B cell (primary cell): Measurements from ENCODE around the gene DMAC2. TPM values are rescaled to one million over a fixed set of nuclear protein-coding genes. Genes with fewer than 3 reads are reported as not detected.

Experiments
- ATAC-seq: fragments of 200-7000 bp; cut with Tn5 transposase; one replicate; pipeline ENCODE4 v1.10.0; 2021; ENCODE audit warnings: low read depth, mild to moderate bottlenecking, moderate number of reproducible peaks, moderate library complexity
- CTCF ChIA-PET: fragments of 350-600 bp; sonication (Branson Sonifier 250); formaldehyde crosslinking; loops from one replicate; lab custom pipeline; 2021; ENCODE audit warnings: antibody characterized with exemption, inconsistent platforms; lab: Charles Lee
- POLR2A ChIA-PET: fragments of 350-600 bp; sonication (Branson Sonifier 250); formaldehyde crosslinking; loops from one replicate; lab custom pipeline; 2021; ENCODE audit warnings: antibody characterized with exemption; lab: Charles Lee
- DNase-seq: peaks from one replicate; pipeline ENCODE4 v3.0.0; 2013
- H2AFZ ChIP-seq: 2 replicates; pipeline ENCODE4 v1.6.1; 2012; ENCODE audit warnings: mild to moderate bottlenecking, low read depth, low read length; ENCODE audit not compliant: insufficient read depth, poor library complexity, severe bottlenecking
- H3K27ac ChIP-seq, 2 donors: 1 replicate in 1 of 2; 2 replicates in 1 of 2; pipeline ENCODE4 v1.5.1; 2012 to 2013; ENCODE audit warnings: low read length in 2 of 2, mild to moderate bottlenecking in 2 of 2, moderate library complexity in 1 of 2
- H3K27me3 ChIP-seq, 4 experiments: fragments of 200-600 bp in 1 of 4; sonication (generic) in 1 of 4; replicated peaks in 1 of 4; 1 replicate in 2 of 4; 2 replicates in 2 of 4; pipeline versions ENCODE4 v1.6.1 to v1.7.0; 2013 to 2016; ENCODE audit warnings: low read length in 3 of 4, mild to moderate bottlenecking in 2 of 4, mixed read lengths in 1 of 4, moderate library complexity in 1 of 4; ENCODE audit not compliant: insufficient read depth in 4 of 4, control insufficient read depth in 3 of 4; ENCODE audit errors: control extremely low read depth in 1 of 4
- H3K36me3 ChIP-seq, 2 experiments: replicated peaks in 1 of 2; 1 replicate in 1 of 2; 2 replicates in 1 of 2; pipeline versions ENCODE4 v1.6.1 to v1.7.1; 2013; ENCODE audit warnings: low read length in 1 of 2; ENCODE audit not compliant: insufficient read depth in 2 of 2, control insufficient read depth in 1 of 2; ENCODE audit errors: control extremely low read depth in 1 of 2, extremely low read depth in 1 of 2
- H3K4me1 ChIP-seq, 2 donors: fragments of 200-600 bp in 1 of 2; sonication (generic) in 1 of 2; 1 replicate in 1 of 2; 2 replicates in 1 of 2; pipeline versions ENCODE4 v1.5.1 to v1.6.1; 2013 to 2017; ENCODE audit warnings: low read length in 2 of 2; ENCODE audit not compliant: control insufficient read depth in 2 of 2, insufficient read depth in 2 of 2
- H3K4me2 ChIP-seq: replicated peaks from 2 replicates; pipeline ENCODE3; 2012; ENCODE audit warnings: mild to moderate bottlenecking, low read depth, low read length; ENCODE audit not compliant: poor library complexity, severe bottlenecking
- H3K4me3 ChIP-seq, 5 experiments: fragments of 200-600 bp in 1 of 5; sonication (generic) in 1 of 5; 1 replicate in 3 of 5; 2 replicates in 2 of 5; pipeline versions ENCODE4 v1.5.1 to v1.7.0; 2011 to 2016; ENCODE audit warnings: low read length in 4 of 5, mild to moderate bottlenecking in 4 of 5, low read depth in 2 of 5, control low read depth in 1 of 5, moderate library complexity in 1 of 5; ENCODE audit not compliant: insufficient read depth in 1 of 5; ENCODE audit errors: control extremely low read depth in 1 of 5, extremely low read depth in 1 of 5
- H3K79me2 ChIP-seq: fragments of 200-600 bp; sonication (generic); one replicate; pipeline ENCODE4 v1.6.0; 2016; ENCODE audit warnings: low read length; ENCODE audit not compliant: control insufficient read depth, insufficient read depth
- H3K9ac ChIP-seq: fragments of 200-600 bp; sonication (generic); 2 replicates; pipeline ENCODE4 v1.6.1; 2017; ENCODE audit warnings: mild to moderate bottlenecking, low read length, moderate library complexity
- H3K9me3 ChIP-seq, 3 donors: one replicate each; pipeline versions ENCODE4 v1.6.1 to v1.7.1; 2013; ENCODE audit warnings: low read length in 2 of 3; ENCODE audit not compliant: control insufficient read depth in 2 of 3, insufficient read depth in 1 of 3; ENCODE audit errors: control extremely low read depth in 1 of 3
- H4K20me1 ChIP-seq: 2 replicates; pipeline ENCODE4 v1.6.0; 2012; ENCODE audit warnings: mild to moderate bottlenecking, low read length; ENCODE audit not compliant: insufficient read depth, control insufficient read depth, poor library complexity, severe bottlenecking
- H3K27ac Mint-ChIP-seq: one replicate; pipeline ENCODE4 v1.8.0; 2021; ENCODE audit warnings: mixed read lengths
- H3K27me3 Mint-ChIP-seq: one replicate; pipeline ENCODE4 v1.8.0; 2021; ENCODE audit warnings: mixed read lengths
- H3K4me1 Mint-ChIP-seq: one replicate; pipeline ENCODE4 v1.8.0; 2021; ENCODE audit warnings: mixed read lengths
- H3K4me3 Mint-ChIP-seq: one replicate; pipeline ENCODE4 v1.8.0; 2021; ENCODE audit warnings: mixed read lengths
- H3K9me3 Mint-ChIP-seq: one replicate; pipeline ENCODE4 v1.8.0; 2022; ENCODE audit warnings: mixed read lengths; ENCODE audit not compliant: insufficient read depth
- CTCF ChIP-seq: fragments of 200-600 bp; IDR thresholded peaks from one replicate; pipeline ENCODE4 v1.8.0; 2022; ENCODE audit warnings: antibody characterized with exemption, mild to moderate bottlenecking
- EZH2 ChIP-seq: IDR thresholded peaks from 2 replicates; pipeline ENCODE4 v1.6.1; 2012; ENCODE audit warnings: borderline replicate concordance, low read depth, mild to moderate bottlenecking, moderate library complexity, low read length; ENCODE audit not compliant: insufficient read depth, poor library complexity, severe bottlenecking
- WGBS: methylation state at CpG from one replicate; pipeline ENCODE4 v1.1.5; 2013; ENCODE audit warnings: missing lambda C conversion rate; ENCODE audit not compliant: insufficient coverage; 5-methylcytosine and 5-hydroxymethylcytosine counted together
- intact Hi-C: fragments of 100-400 bp; cut with micrococcal nuclease; formaldehyde crosslinking; loops from one replicate; pipeline ENCODE4 v1.10.0; 2022
- polyA plus RNA-seq: library from polyadenylated mRNA; depleted of rRNA; stranded (reverse); fragments of >200 nt; gene quantifications from 2 replicates; pipeline ENCODE4 v1.2.3, GENCODE V29; 2012
- total RNA-seq, 2 donors: library from RNA; stranded (reverse); fragments of 120-200 nt in 1 of 2; gene quantifications; 1 replicate in 1 of 2; 2 replicates in 1 of 2; pipeline versions ENCODE4 v1.2.3 to v1.2.4, GENCODE V29; 2013 to 2022

The DMAC2 gene
- total and polyA plus RNA-seq, 2 donors (not counting 1 experiment from before 2014, with no cell fraction given), result 31.8 to 41.7 TPM

- no peak for TF ChIP-seq CTCF
- no peak for TF ChIP-seq EZH2
- intact Hi-C loops, result no loop called here
- no peaks in the 10 kb centered on the region for H3K27me3 Mint-ChIP-seq
- peak overlapping the region; percentile 69 for H3K4me2 ChIP-seq
- DNase-seq (no peak), ATAC-seq (no peak)
- peaks cover 12 to 15% of the 10 kb centered on the region in 2 donors for H3K4me1 ChIP-seq
- H3K4me3 ChIP-seq, result no peak overlapping the region
- H3K4me3 Mint-ChIP-seq, result no peak overlapping the region
- H3K27ac ChIP-seq, result peak overlapping the region in 1 of 2 donors; percentile 36
- no peaks in the 10 kb centered on the region for H3K79me2 ChIP-seq
- ChIA-PET CTCF (interaction anchor here (0.6 to 2.1 kb wide), 3 partner anchors 21 to 849 kb away, joined by 3 to 4 read pairs (median 3); no protein-coding TSS in a partner anchor), POLR2A (no interaction called here)
- WGBS, result no CpG with 5 or more reads among the region's 1 CpG
- no peaks in the 10 kb centered on the region for H4K20me1 ChIP-seq
- peaks cover 0 to 50% of the 10 kb centered on the region in 2 experiments for H3K36me3 ChIP-seq
- H3K9me3 Mint-ChIP-seq, result no peaks in the 10 kb centered on the region
- H3K9ac ChIP-seq, result peak overlapping the region; percentile 19
- peaks cover 13% of the 10 kb centered on the region for H3K4me1 Mint-ChIP-seq
- no peaks in the 10 kb centered on the region for H3K27me3 ChIP-seq
- H3K27ac Mint-ChIP-seq, result peak overlapping the region; percentile 26
- H2AFZ ChIP-seq, result peak overlapping the region; percentile 71
- H3K9me3 ChIP-seq, result no peaks in the 10 kb centered on the region
Observed at GRCh38 chr19:41428481-41428859, 11.2 kb downstream of the DMAC2 start.

GRCh38 chr19:41427647-41428480 is 11.8 kb downstream of the DMAC2 start:
- peak overlapping the region; percentile 71 for H2AFZ ChIP-seq
- intact Hi-C loops, result no loop called here
- no peak for DNase-seq

More at GRCh38 chr19:41427647-41428480, 11.8 kb downstream of the DMAC2 start:
- POLR2A ChIA-PET, result no interaction called here
- Mint-ChIP-seq H3K4me3 (peak overlapping the region; percentile 40), H3K4me1 (peaks cover 13% of the 10 kb centered on the region), H3K9me3 (no peaks in the 10 kb centered on the region), H3K27ac (peak overlapping the region; percentile 57), H3K27me3 (no peaks in the 10 kb centered on the region)
- Histone ChIP-seq H3K4me3 (no peak overlapping the region), H3K27ac (peak overlapping the region in 1 of 2 donors; percentile 36), H3K4me1 (peaks cover 12 to 15% of the 10 kb centered on the region in 2 donors), H3K9me3 (no peaks in the 10 kb centered on the region), H3K9ac (peak overlapping the region; percentile 19), H3K27me3 (no peaks in the 10 kb centered on the region), H3K36me3 (peaks cover 0 to 48% of the 10 kb centered on the region in 2 experiments), H4K20me1 (no peaks in the 10 kb centered on the region), H3K4me2 (peak overlapping the region; percentile 69), H3K79me2 (no peaks in the 10 kb centered on the region)
- ATAC-seq, result peak; percentile 32
- 21% methylated on average over 14 of the region's 23 CpGs for WGBS
- no peak for TF ChIP-seq CTCF
- TF ChIP-seq EZH2, result no peak
- CTCF ChIA-PET, result interaction anchor here (0.6 to 2.1 kb wide), 2 partner anchors 21 to 848 kb away, joined by 3 to 4 read pairs; no protein-coding TSS in a partner anchor
